ENCODE data around the gene PIKFYVE.

Gene PIKFYVE

GRCh38 chr2:208359632-208359986, 93.6 kb downstream of the PIKFYVE start:
- TF ChIP-seq SP1 (IDR thresholded peaks at IDR 0.05) = no peak
- no peak for DNase-seq (ENCODE audit: extremely low spot score)
- ChIA-PET POLR2A (no interaction called here), CTCF (no interaction called here)

- POLR2A ChIA-PET = no interaction called here
- no peak for DNase-seq (ENCODE audit: extremely low spot score)
- TF ChIP-seq ARNT (IDR thresholded peaks at IDR 0.05) = no peak
- no peak for TF ChIP-seq BHLHE40 (IDR thresholded peaks at IDR 0.05; ENCODE audit: borderline replicate concordance)
- no peak for TF ChIP-seq TARDBP (IDR thresholded peaks at IDR 0.05)
- TF ChIP-seq FOXK2 (IDR thresholded peaks at IDR 0.05) = no peak
- no peak for TF ChIP-seq LEF1 (IDR thresholded peaks at IDR 0.05; ENCODE audit: borderline replicate concordance)
- CTCF ChIA-PET = no interaction called here
Observed at GRCh38 chr2:208360259-208361076, 94.4 kb downstream of the PIKFYVE start.

GRCh38 chr2:208361077-208361441, 95.0 kb downstream of the PIKFYVE start:
- POLR2A ChIA-PET = no interaction called here
- DNase-seq (ENCODE audit: extremely low spot score) = no peak
- TF ChIP-seq TARDBP (IDR thresholded peaks at IDR 0.05) (no peak), NFRKB (IDR thresholded peaks at IDR 0.05) (no peak), ARNT (IDR thresholded peaks at IDR 0.05) (no peak), HDGF (IDR thresholded peaks at IDR 0.05; ENCODE audit: borderline replicate concordance) (no peak), FOXK2 (IDR thresholded peaks at IDR 0.05) (no peak), FOXM1 (IDR thresholded peaks at IDR 0.05; ENCODE audit: borderline replicate concordance) (no peak), ZNF384 (IDR thresholded peaks at IDR 0.05) (no peak), LEF1 (IDR thresholded peaks at IDR 0.05; ENCODE audit: borderline replicate concordance) (no peak), FOXA1 (IDR thresholded peaks at IDR 0.05) (no peak), PKNOX1 (IDR thresholded peaks at IDR 0.05) (no peak), SUZ12 (IDR thresholded peaks at IDR 0.05) (no peak)
- CTCF ChIA-PET = no interaction called here

- CTCF ChIA-PET = no interaction called here
- POLR2A ChIA-PET = no interaction called here
- DNase-seq (ENCODE audit: extremely low spot score) = no peak
- no peak for TF ChIP-seq PKNOX1 (IDR thresholded peaks at IDR 0.05)
- TF ChIP-seq SP1 (IDR thresholded peaks at IDR 0.05) = no peak
- no peak for TF ChIP-seq FOXK2 (IDR thresholded peaks at IDR 0.05)
- no peak for TF ChIP-seq TARDBP (IDR thresholded peaks at IDR 0.05)
- no peak for TF ChIP-seq NFRKB (IDR thresholded peaks at IDR 0.05)
- no peak for TF ChIP-seq ARNT (IDR thresholded peaks at IDR 0.05)
Observed at GRCh38 chr2:208363485-208363884, 97.4 kb downstream of the PIKFYVE start.

- no peak for TF ChIP-seq ARNT (IDR thresholded peaks at IDR 0.05)
- no peak for TF ChIP-seq SUZ12 (IDR thresholded peaks at IDR 0.05)
- TF ChIP-seq FOXK2 (IDR thresholded peaks at IDR 0.05) = no peak
- no peak for TF ChIP-seq ELF4 (IDR thresholded peaks at IDR 0.05)
- no peak for TF ChIP-seq HDGF (IDR thresholded peaks at IDR 0.05; ENCODE audit: borderline replicate concordance)
- CTCF ChIA-PET = interaction anchor here (0.7 kb wide), 1 partner anchor 370 kb away, joined by 3 read pairs; no protein-coding TSS in a partner anchor
- POLR2A ChIA-PET = no interaction called here
- DNase-seq (ENCODE audit: extremely low spot score) = no peak
Observed at GRCh38 chr2:208366215-208367127, 100.4 kb downstream of the PIKFYVE start.

GRCh38 chr2:208369091-208369490, 103.0 kb downstream of the PIKFYVE start:
- TF ChIP-seq PKNOX1 (IDR thresholded peaks at IDR 0.05) = no peak
- TF ChIP-seq ARNT (IDR thresholded peaks at IDR 0.05) = no peak
- no peak for TF ChIP-seq LEF1 (IDR thresholded peaks at IDR 0.05; ENCODE audit: borderline replicate concordance)
- TF ChIP-seq BHLHE40 (IDR thresholded peaks at IDR 0.05; ENCODE audit: borderline replicate concordance) = no peak
- TF ChIP-seq ELF4 (IDR thresholded peaks at IDR 0.05) = no peak
- no peak for TF ChIP-seq HDGF (IDR thresholded peaks at IDR 0.05; ENCODE audit: borderline replicate concordance)
- no peak for TF ChIP-seq FOXK2 (IDR thresholded peaks at IDR 0.05)
- no peak for TF ChIP-seq L3MBTL2 (conservative IDR thresholded peaks at IDR 0.05)
- TF ChIP-seq NFRKB (IDR thresholded peaks at IDR 0.05) = no peak
- TF ChIP-seq FOXA1 (IDR thresholded peaks at IDR 0.05) = no peak
- DNase-seq (ENCODE audit: extremely low spot score) = no peak
- ChIA-PET POLR2A (no interaction called here), CTCF (no interaction called here)

All from HEK293T (cell line).